HG03460 (cell line): Measurements from ENCODE around the gene TM2D3.
"Not testable (repeated sequence)": the region's sequence is repeated elsewhere in the genome, so short reads cannot be mapped to it uniquely, and the experiment has no call there.

ENCODE experiments used
- ATAC-seq: cut with Tn5 transposase; IDR thresholded peaks from one replicate; pipeline ENCODE4 v1.9.1; 2021; ENCODE audit not compliant: unreplicated experiment

The TM2D3 gene

GRCh38 chr15:101657968-101658784, 6.0 kb upstream of the TM2D3 start:
- ATAC-seq, result no peak

- ATAC-seq, result no peak
These were observed 5.0 kb upstream of the TM2D3 start for GRCh38 chr15:101657171-101657570.

GRCh38 chr15:101654624-101655337, 2.6 kb upstream of the TM2D3 start:
- not testable (repeated sequence) for ATAC-seq

- no peak for ATAC-seq
These were observed 2.0 kb upstream of the TM2D3 start for GRCh38 chr15:101654171-101654570.

GRCh38 chr15:101652786-101653430, 727 bp upstream of the TM2D3 start:
- ATAC-seq, result no peak

- ATAC-seq, result peak; percentile 44
These were observed 555 bp downstream of the TM2D3 start for GRCh38 chr15:101651554-101652097.

GRCh38 chr15:101650145-101650544, 2.0 kb downstream of the TM2D3 start:
- ATAC-seq, result no peak

GRCh38 chr15:101648356-101648755, 3.8 kb downstream of the TM2D3 start:
- ATAC-seq, result no peak

- no peak for ATAC-seq
These were observed 4.9 kb downstream of the TM2D3 start for GRCh38 chr15:101647251-101647650.

- no peak for ATAC-seq
These were observed 5.5 kb downstream of the TM2D3 start for GRCh38 chr15:101646672-101647071.

GRCh38 chr15:101642361-101642760, 9.8 kb downstream of the TM2D3 start:
- ATAC-seq, result no peak

GRCh38 chr15:101641894-101642293, 10.3 kb downstream of the TM2D3 start:
- peak; percentile 53 for ATAC-seq

GRCh38 chr15:101641129-101641764, 10.9 kb downstream of the TM2D3 start:
- ATAC-seq, result no peak

GRCh38 chr15:101639667-101640066, 12.5 kb downstream of the TM2D3 start:
- ATAC-seq, result no peak

- ATAC-seq, result no peak
These were observed 14.3 kb downstream of the TM2D3 start for GRCh38 chr15:101637919-101638318.

- ATAC-seq, result no peak
These were observed 14.7 kb downstream of the TM2D3 start for GRCh38 chr15:101637516-101637915.

- no peak for ATAC-seq
These were observed 15.1 kb downstream of the TM2D3 start for GRCh38 chr15:101637038-101637437.

GRCh38 chr15:101635944-101636727, 16.0 kb downstream of the TM2D3 start:
- ATAC-seq, result no peak

- ATAC-seq, result no peak
These were observed 18.8 kb downstream of the TM2D3 start for GRCh38 chr15:101633356-101633755.

- ATAC-seq, result not testable (repeated sequence)
These were observed 25.5 kb downstream of the TM2D3 start for GRCh38 chr15:101626729-101627128.
